Measurements from ENCODE around the gene ISCA1. TPM values are rescaled to one million over a fixed set of nuclear protein-coding genes. Genes with fewer than 3 reads are reported as not detected.

Gene ISCA1
- total RNA-seq, 1 donor from 2014 or later = 26.4 TPM

- no peak overlapping the region for H3K4me3 ChIP-seq (ENCODE audit: low read depth, low read length)
- H3K36me3 ChIP-seq (ENCODE audit: control insufficient read depth, insufficient read depth, low read length) = no peaks in the 10 kb centered on the region
- no peak for TF ChIP-seq CTCF (IDR thresholded peaks at IDR 0.05; ENCODE audit: insufficient read depth, low read length, poor library complexity, severe bottlenecking)
- no peak for DNase-seq (ENCODE audit: low read depth)
- no peaks in the 10 kb centered on the region for H3K27me3 ChIP-seq (ENCODE audit: control insufficient read depth, insufficient read depth, low read length)
Observed at GRCh38 chr9:86288499-86289198, 6.3 kb upstream of the ISCA1 start.

- Histone ChIP-seq H3K4me3 (ENCODE audit: low read depth, low read length) (no peak overlapping the region), H3K27me3 (ENCODE audit: control insufficient read depth, insufficient read depth, low read length) (no peaks in the 10 kb centered on the region), H3K36me3 (ENCODE audit: control insufficient read depth, insufficient read depth, low read length) (no peaks in the 10 kb centered on the region)
- peak; percentile 45 for TF ChIP-seq CTCF (IDR thresholded peaks at IDR 0.05; ENCODE audit: insufficient read depth, low read length, poor library complexity, severe bottlenecking)
- peak; percentile 12 for DNase-seq (ENCODE audit: low read depth)
Observed at GRCh38 chr9:86287013-86287412, 4.7 kb upstream of the ISCA1 start.

- H3K27me3 ChIP-seq (ENCODE audit: control insufficient read depth, insufficient read depth, low read length) = no peaks in the 10 kb centered on the region
- no peak for TF ChIP-seq CTCF (IDR thresholded peaks at IDR 0.05; ENCODE audit: insufficient read depth, low read length, poor library complexity, severe bottlenecking)
- no peak for DNase-seq (ENCODE audit: low read depth)
- no peak overlapping the region for H3K4me3 ChIP-seq (ENCODE audit: low read depth, low read length)
- no peaks in the 10 kb centered on the region for H3K36me3 ChIP-seq (ENCODE audit: control insufficient read depth, insufficient read depth, low read length)
Observed at GRCh38 chr9:86286278-86286677, 3.9 kb upstream of the ISCA1 start.

- TF ChIP-seq CTCF (IDR thresholded peaks at IDR 0.05; ENCODE audit: insufficient read depth, low read length, poor library complexity, severe bottlenecking) = no peak
- Histone ChIP-seq H3K27me3 (ENCODE audit: control insufficient read depth, insufficient read depth, low read length) (no peaks in the 10 kb centered on the region), H3K36me3 (ENCODE audit: control insufficient read depth, insufficient read depth, low read length) (no peaks in the 10 kb centered on the region), H3K4me3 (ENCODE audit: low read depth, low read length) (no peak overlapping the region)
- DNase-seq (ENCODE audit: low read depth) = no peak
Observed at GRCh38 chr9:86285261-86285660, 2.9 kb upstream of the ISCA1 start.

GRCh38 chr9:86282979-86283535 lies 719 bp upstream of the ISCA1 start:
- no peaks in the 10 kb centered on the region for H3K27me3 ChIP-seq (ENCODE audit: control insufficient read depth, insufficient read depth, low read length)
- peak; percentile 75 for DNase-seq (ENCODE audit: low read depth)

More at GRCh38 chr9:86282979-86283535, 719 bp upstream of the ISCA1 start:
- peak overlapping the region; percentile 99 for H3K4me3 ChIP-seq (ENCODE audit: low read depth, low read length)
- H3K36me3 ChIP-seq (ENCODE audit: control insufficient read depth, insufficient read depth, low read length) = no peaks in the 10 kb centered on the region
- TF ChIP-seq CTCF (IDR thresholded peaks at IDR 0.05; ENCODE audit: insufficient read depth, low read length, poor library complexity, severe bottlenecking) = no peak
